BJ (cell line): ENCODE results near the gene OSBPL5. TPM values are rescaled to one million over a fixed set of nuclear protein-coding genes. Genes with fewer than 3 reads are reported as not detected.

Experiments used
- CTCF ChIA-PET: fragments of 350-600 bp; formaldehyde crosslinking; extraction: SDS; loops from one replicate; lab custom pipeline; 2021; ENCODE audit warnings: antibody characterized with exemption, inconsistent platforms; lab: Yijun Ruan, JAX
- POLR2A ChIA-PET: fragments of 300-600 bp; sonication (Branson Sonifier 250); formaldehyde crosslinking; extraction: SDS; loops from one replicate; lab custom pipeline; 2021; ENCODE audit warnings: antibody characterized with exemption; lab: Charles Lee
- DNase-seq: peaks from one replicate; pipeline ENCODE4 v3.0.0-alpha.2; 2011; ENCODE audit warnings: low read depth
- H3K27me3 ChIP-seq: 2 replicates; pipeline ENCODE4 v1.6.0; 2011; ENCODE audit warnings: low read length; ENCODE audit not compliant: control insufficient read depth, insufficient read depth
- H3K36me3 ChIP-seq: 2 replicates; pipeline ENCODE4 v1.5.1; 2011; ENCODE audit warnings: low read length; ENCODE audit not compliant: control insufficient read depth, insufficient read depth
- H3K4me3 ChIP-seq: 2 replicates; pipeline ENCODE4 v1.5.1; 2011; ENCODE audit warnings: low read depth, mild to moderate bottlenecking, control low read depth, low read length
- polyA plus RNA-seq: library from polyadenylated mRNA; depleted of rRNA; stranded (reverse); fragments of >200 nt; gene quantifications from 2 replicates; pipeline ENCODE4 v1.2.3, GENCODE V29; 2011
- TF ChIP-seq, protein P1 (sequence below): IDR thresholded peaks from 2 replicates; pipeline ENCODE4 v1.5.1; 2011; ENCODE audit warnings: low read depth, mild to moderate bottlenecking, control low read depth, inconsistent platforms, low read length, moderate library complexity; ENCODE audit not compliant: insufficient read depth

Gene OSBPL5
- polyA plus RNA-seq, 1 experiment = 20.8 TPM

- no peak overlapping the region for H3K4me3 ChIP-seq
- H3K27me3 ChIP-seq = peaks cover 44% of the 10 kb centered on the region
- CTCF ChIA-PET = interaction anchor here (1.0 to 1.7 kb wide), 2 partner anchors 8 to 166 kb away, joined by 4 to 5 read pairs; no protein-coding TSS in a partner anchor
- POLR2A ChIA-PET = no interaction called here
- no peaks in the 10 kb centered on the region for H3K36me3 ChIP-seq
- no peak for DNase-seq
- TF ChIP-seq, protein P1, sequence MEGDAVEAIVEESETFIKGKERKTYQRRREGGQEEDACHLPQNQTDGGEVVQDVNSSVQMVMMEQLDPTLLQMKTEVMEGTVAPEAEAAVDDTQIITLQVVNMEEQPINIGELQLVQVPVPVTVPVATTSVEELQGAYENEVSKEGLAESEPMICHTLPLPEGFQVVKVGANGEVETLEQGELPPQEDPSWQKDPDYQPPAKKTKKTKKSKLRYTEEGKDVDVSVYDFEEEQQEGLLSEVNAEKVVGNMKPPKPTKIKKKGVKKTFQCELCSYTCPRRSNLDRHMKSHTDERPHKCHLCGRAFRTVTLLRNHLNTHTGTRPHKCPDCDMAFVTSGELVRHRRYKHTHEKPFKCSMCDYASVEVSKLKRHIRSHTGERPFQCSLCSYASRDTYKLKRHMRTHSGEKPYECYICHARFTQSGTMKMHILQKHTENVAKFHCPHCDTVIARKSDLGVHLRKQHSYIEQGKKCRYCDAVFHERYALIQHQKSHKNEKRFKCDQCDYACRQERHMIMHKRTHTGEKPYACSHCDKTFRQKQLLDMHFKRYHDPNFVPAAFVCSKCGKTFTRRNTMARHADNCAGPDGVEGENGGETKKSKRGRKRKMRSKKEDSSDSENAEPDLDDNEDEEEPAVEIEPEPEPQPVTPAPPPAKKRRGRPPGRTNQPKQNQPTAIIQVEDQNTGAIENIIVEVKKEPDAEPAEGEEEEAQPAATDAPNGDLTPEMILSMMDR = no peak; the same call in 1 of the 2 replicates
Observed at GRCh38 chr11:3203221-3204043, 38.3 kb upstream of the OSBPL5 start.

- Histone ChIP-seq H3K4me3 (no peak overlapping the region), H3K27me3 (peaks cover 44% of the 10 kb centered on the region), H3K36me3 (no peaks in the 10 kb centered on the region)
- no peak for DNase-seq
- CTCF ChIA-PET = no interaction called here
- POLR2A ChIA-PET = no interaction called here
- TF ChIP-seq, protein P1 = no peak
Observed at GRCh38 chr11:3202759-3203158, 37.6 kb upstream of the OSBPL5 start.

DNA sequence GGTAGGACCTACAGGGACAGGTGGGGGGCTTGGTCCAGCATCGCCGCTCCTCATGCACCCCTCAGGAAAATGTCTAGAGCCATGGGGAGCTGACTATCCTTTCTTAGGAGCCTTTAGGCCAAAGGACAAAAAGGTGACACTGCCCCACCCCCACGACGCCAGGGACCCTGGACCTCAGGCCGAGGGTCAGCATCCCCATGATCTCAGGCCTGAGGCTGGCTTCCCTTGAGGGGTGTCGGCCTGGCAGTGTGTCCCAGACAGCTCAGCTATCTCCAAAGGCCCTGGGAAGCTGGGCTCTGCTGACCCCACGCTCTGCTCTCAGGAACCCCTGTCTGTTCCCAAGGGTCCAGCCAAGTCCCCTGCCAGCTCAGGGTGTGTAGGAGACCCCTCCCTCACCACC lies 37.2 kb upstream of the OSBPL5 start:
- TF ChIP-seq, protein P1 = no peak
- H3K27me3 ChIP-seq = peaks cover 44% of the 10 kb centered on the region
- ChIA-PET POLR2A (no interaction called here), CTCF (no interaction called here)
- no peak for DNase-seq
- no peak overlapping the region for H3K4me3 ChIP-seq
- no peaks in the 10 kb centered on the region for H3K36me3 ChIP-seq

DNA sequence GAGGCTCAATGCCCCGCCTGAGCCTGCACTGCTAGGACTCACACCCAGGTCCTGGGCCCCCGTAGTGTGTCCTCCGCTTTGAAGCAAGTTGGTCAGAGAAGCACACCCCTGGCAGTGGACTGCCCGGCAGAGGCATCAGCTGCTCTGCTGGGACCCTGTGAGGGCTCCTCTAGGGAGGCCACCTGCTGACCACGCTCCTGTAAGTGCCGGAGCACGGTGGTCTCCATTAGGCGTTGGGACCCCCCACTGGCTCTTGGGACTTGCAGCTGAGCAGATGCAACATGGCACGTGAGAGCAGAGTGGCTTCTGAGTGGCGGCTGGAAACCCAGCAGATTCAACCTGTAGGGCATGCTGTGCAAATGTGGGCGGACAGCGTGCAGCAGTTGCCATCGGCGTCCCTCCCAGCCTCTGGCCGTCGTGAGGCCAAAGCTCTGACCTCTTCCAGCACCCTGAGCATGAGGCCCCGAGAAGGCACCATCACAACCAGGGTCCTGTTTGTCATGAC lies 36.6 kb upstream of the OSBPL5 start:
- H3K4me3 ChIP-seq = no peak overlapping the region
- CTCF ChIA-PET = interaction anchor here (1.0 kb wide), 1 partner anchor 14 kb away, joined by 3 read pairs; no protein-coding TSS in a partner anchor
- H3K27me3 ChIP-seq = peaks cover 44% of the 10 kb centered on the region
- TF ChIP-seq, protein P1 = no peak
- POLR2A ChIA-PET = no interaction called here
- no peaks in the 10 kb centered on the region for H3K36me3 ChIP-seq
- DNase-seq = no peak

GRCh38 chr11:3201112-3201581 lies 36.0 kb upstream of the OSBPL5 start:
- Histone ChIP-seq H3K36me3 (no peaks in the 10 kb centered on the region), H3K4me3 (no peak overlapping the region), H3K27me3 (peaks cover 44% of the 10 kb centered on the region)
- ChIA-PET CTCF (interaction anchor here (1.0 kb wide), 1 partner anchor 15 kb away, joined by 3 read pairs; no protein-coding TSS in a partner anchor), POLR2A (no interaction called here)
- TF ChIP-seq, protein P1 = no peak
- no peak for DNase-seq
